HUDEP-2 (cell line): Measurements from ENCODE around the gene RAB4A.

Experiments
- DNase-seq, 76 experiments: peaks; one replicate each; lab custom pipeline; 2025; ENCODE audit not compliant: unreplicated experiment in 76 of 76; lab: John Stamatoyannopoulos, UW

RAB4A gene

GRCh38 chr1:229270547-229271447, at the start of gene RAB4A:
TSS of gene RAB4A (plus strand) at chr1:229271111. CDS start at chr1:229271340, 229 bp downstream.
- peak in 73 of 76 experiments; percentile 10 to 85 (median 67) for DNase-seq

- no peak for DNase-seq
Observed at GRCh38 chr1:229222081-229222480, 48.8 kb upstream of the RAB4A start.

- no peak for DNase-seq
Observed at GRCh38 chr1:229223498-229223897, 47.4 kb upstream of the RAB4A start.

GRCh38 chr1:229224308-229224707, 46.6 kb upstream of the RAB4A start:
- DNase-seq: no peak

GRCh38 chr1:229225331-229225782, 45.6 kb upstream of the RAB4A start:
- no peak for DNase-seq

GRCh38 chr1:229226796-229227195, 44.1 kb upstream of the RAB4A start:
- DNase-seq: no peak

- peak in 55 of 76 experiments; percentile 4 to 65 (median 34) for DNase-seq
Observed at GRCh38 chr1:229227298-229227919, 43.5 kb upstream of the RAB4A start.

- DNase-seq: no peak
Observed at GRCh38 chr1:229228522-229228921, 42.4 kb upstream of the RAB4A start.

- DNase-seq: no peak
Observed at GRCh38 chr1:229229137-229229720, 41.7 kb upstream of the RAB4A start.

- no peak for DNase-seq
Observed at GRCh38 chr1:229229721-229230139, 41.2 kb upstream of the RAB4A start.

GRCh38 chr1:229230140-229230892, 40.6 kb upstream of the RAB4A start:
- DNase-seq: no peak

- no peak for DNase-seq
Observed at GRCh38 chr1:229230893-229231753, 39.8 kb upstream of the RAB4A start.

GRCh38 chr1:229231754-229232119, 39.2 kb upstream of the RAB4A start:
- no peak for DNase-seq

GRCh38 chr1:229234870-229235472, 35.9 kb upstream of the RAB4A start:
- DNase-seq: no peak

GRCh38 chr1:229237320-229237719, 33.6 kb upstream of the RAB4A start:
- DNase-seq: no peak

- no peak for DNase-seq
Observed at GRCh38 chr1:229238231-229238630, 32.7 kb upstream of the RAB4A start.

- no peak for DNase-seq
Observed at GRCh38 chr1:229238674-229239415, 32.1 kb upstream of the RAB4A start.

GRCh38 chr1:229240532-229240931, 30.4 kb upstream of the RAB4A start:
- no peak for DNase-seq

- DNase-seq: no peak
Observed at GRCh38 chr1:229241390-229241789, 29.5 kb upstream of the RAB4A start.
